Activated CD4-positive, alpha-beta T cell treated with anti-CD3 and anti-CD28 coated beads for 24 hours (primary cell): ENCODE data around the gene RMRP.

Experiments
- DNase-seq, 2 donors: peaks; one replicate each; pipeline ENCODE4 v3.0.0-alpha.2; 2020; ENCODE audit warnings: low read depth in 2 of 2

Gene RMRP

GRCh38 chr9:35687306-35687705 lies 29.5 kb upstream of the RMRP start:
- no peak for DNase-seq

- DNase-seq: no peak
Observed at GRCh38 chr9:35686222-35687203, 28.7 kb upstream of the RMRP start.

DNA sequence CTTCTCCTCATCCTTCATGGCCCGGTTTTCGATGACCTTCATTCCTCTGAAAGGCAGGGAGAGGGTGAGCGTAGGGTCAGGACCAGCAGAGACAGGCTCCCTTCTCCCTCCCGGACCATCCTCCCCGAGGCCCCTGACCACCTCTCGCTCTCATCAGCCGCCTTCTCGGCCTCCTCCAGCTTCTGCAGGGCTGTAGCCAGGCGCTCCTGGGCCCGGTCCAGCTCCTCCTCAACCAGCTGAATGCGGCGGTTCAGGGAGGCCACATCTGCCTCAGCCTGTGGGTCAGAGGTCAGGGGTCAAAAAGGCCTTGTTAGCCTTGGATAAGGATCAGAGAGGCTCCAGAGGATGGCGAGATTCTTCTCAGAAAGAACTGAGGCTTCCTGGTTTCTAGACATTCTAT lies 27.7 kb upstream of the RMRP start:
- DNase-seq: no peak

DNA sequence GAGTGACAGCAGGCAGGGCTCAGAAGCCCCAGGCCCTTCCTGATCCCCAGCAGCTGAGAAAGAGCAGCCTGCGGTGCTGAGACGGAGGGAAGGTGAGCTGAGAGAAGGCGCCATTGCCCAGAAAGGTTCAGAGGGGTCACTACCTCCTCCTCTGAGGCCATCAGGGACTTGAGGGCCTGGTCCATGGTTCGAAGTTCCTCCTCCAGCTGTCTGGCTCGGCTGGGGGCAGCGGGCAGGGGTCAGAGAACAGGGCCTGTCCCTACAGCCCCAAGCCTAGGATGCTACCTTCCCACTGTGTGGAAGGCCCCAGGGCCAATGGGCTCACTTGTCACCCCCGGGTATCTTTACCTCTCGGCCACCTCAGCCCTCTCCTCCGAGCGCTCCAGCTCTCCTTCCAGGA lies 27.1 kb upstream of the RMRP start:
- DNase-seq: no peak

GRCh38 chr9:35683323-35683722 lies 25.5 kb upstream of the RMRP start:
- DNase-seq: no peak

DNA sequence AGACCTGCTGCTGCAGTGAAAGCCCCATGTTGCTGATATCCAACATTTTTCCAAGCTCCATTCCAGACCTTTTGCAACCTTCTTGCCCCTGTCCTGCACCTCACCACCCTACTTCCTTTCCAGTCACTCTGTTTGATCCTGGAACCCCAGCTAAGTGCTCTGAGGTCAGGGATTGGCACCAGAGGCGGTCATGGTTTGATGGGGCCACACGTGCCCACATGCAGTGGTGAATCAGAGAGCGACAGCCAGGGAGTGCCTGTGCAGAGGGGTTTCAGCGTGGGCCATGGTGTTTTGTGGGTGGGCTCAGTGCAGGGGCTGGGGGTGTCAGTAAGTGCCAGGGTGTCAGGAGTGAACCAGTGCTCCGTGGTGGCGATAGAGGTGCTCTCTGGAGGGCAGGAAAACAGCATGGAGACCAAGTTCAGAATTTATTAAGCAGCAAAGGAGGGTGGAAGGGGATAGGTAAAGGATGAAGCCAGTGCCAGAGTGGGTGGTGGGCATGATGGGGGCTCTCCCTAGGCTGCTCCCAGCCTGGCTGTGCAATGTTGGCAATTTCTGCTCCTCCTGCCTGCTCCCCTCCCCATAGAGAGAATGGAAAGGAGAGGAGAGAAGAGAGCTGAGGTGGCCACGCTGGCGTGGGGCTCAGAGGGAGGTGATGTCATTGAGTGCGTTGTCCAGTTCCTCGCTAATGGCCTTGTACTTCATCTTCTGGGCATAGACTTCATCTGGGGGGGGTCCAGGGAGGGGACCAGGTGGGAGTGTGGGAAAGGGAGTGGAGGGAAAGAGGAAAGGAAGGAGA lies 24.9 kb upstream of the RMRP start:
- DNase-seq: no peak

DNA sequence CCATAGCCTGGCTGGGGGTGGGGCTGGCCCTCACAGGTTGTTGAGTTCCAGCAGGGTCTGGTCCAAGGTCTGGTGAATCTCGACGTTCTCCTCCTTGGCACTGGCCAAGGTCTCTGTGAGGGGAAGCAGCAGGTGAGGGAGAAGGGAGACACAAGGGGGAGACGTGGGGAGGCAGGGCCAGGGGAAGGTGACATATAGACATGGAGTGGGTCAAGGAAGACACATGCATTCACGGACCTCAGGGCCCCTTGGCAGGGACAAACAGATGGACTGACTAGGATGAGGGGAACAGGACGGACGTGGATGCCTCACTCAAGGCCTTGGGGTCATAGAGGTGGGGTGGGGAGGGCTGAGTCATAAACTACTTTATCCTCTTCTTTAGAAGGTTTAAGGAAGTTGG lies 24.2 kb upstream of the RMRP start:
- DNase-seq: no peak

DNA sequence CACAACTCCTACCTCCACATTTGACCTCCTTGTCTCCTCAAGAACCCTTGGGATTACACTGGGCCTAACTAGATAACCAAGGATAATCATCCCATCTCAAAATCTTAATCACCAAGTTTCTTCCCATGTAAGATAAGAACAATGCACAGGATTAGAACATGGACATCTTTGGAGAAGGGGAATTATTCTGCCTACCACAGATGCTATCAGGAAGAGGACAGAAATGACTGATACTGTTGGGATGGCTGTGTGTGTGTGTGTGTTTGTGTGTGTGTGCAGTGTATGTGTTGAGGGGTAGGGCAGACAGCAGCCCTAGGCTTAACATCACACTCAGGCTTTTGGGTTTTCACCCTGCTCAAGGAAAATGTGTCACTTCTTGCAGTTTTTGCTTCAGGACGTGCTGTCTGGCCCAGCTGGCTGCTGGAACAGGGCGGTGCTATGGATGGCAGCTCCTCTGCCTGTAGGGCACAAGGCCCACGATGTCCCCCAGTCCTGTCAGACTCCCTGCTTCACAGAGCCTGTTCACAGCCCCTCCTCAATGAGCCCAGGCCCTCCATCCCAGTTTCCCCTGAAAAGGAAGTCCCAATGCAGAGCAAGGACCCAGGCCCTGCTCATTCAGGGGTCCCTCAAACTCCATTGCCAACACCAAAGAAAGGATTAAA lies 23.7 kb upstream of the RMRP start:
- DNase-seq: no peak

DNA sequence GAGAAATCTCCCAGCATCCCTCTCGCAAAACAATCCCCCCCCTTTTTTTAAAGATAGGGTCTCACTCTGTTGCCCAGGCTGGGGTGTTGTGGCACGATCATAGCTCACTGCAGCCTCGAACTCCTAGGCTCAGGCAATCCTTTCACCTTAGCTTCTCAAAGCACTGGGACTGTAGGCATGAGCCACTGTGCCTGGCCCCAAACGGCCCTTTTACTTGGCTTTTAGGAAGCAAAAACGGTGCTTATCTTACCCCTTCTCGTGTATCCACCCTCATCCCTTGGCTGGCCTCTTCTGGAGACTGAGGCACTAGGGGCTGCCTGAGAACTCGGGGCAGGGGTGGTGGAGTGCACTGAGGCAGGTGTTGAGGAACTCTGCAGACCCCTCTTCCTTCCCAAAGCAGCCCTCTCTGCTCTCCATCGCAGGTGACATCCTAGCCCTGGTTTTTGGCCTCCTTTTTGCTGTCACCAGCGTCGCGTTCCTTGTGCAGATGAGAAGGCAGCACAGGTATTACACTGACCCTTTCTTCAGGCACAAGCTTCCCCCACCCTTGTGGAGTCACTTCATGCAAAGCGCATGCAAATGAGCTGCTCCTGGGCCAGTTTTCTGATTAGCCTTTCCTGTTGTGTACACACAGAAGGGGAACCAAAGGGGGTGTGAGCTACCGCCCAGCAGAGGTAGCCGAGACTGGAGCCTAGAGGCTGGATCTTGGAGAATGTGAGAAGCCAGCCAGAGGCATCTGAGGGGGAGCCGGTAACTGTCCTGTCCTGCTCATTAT lies 22.7 kb upstream of the RMRP start:
- DNase-seq: no peak

- no peak for DNase-seq
Observed at GRCh38 chr9:35679766-35680330, 22.0 kb upstream of the RMRP start.

GRCh38 chr9:35679091-35679490 lies 21.3 kb upstream of the RMRP start:
- no peak for DNase-seq

GRCh38 chr9:35675732-35676392 lies 18.0 kb upstream of the RMRP start:
- peak in 1 of 2 donors; percentile 25 for DNase-seq

- no peak for DNase-seq
Observed at GRCh38 chr9:35675204-35675603, 17.4 kb upstream of the RMRP start.

GRCh38 chr9:35674025-35674361 lies 16.2 kb upstream of the RMRP start:
- DNase-seq: no peak

DNA sequence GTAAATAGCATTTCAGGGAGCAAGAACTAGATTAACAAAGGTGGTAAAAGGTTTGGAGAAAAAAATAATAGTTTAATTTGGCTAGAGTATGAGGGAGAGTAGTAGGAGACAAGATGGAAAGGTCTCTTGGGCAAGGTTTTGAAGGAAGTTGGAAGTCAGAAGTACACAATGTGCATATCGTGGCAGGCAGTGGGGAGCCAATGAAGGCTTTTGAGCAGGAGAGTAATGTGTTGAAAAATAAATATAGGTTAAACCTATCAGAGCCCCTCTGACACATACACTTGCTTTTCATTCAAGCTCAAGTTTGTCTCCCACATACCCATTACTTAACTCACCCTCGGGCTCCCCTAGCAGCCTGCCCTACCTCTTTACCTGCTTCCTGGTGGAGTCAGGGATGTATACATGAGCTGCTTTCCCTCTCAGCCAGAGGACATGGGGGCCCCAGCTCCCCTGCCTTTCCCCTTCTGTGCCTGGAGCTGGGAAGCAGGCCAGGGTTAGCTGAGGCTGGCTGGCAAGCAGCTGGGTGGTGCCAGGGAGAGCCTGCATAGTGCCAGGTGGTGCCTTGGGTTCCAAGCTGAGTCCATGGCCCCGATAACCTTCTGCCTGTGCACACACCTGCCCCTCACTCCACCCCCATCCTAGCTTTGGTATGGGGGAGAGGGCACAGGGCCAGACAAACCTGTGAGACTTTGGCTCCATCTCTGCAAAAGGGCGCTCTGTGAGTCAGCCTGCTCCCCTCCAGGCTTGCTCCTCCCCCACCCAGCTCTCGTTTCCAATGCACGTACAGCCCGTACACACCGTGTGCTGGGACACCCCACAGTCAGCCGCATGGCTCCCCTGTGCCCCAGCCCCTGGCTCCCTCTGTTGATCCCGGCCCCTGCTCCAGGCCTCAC lies 15.6 kb upstream of the RMRP start, which contains the start of gene CA9:
Gene CA9 (plus strand): TSS at position 797 of the 893 bp plus-strand sequence. CDS start 32 bp downstream, at position 829.
- no peak for DNase-seq

DNA sequence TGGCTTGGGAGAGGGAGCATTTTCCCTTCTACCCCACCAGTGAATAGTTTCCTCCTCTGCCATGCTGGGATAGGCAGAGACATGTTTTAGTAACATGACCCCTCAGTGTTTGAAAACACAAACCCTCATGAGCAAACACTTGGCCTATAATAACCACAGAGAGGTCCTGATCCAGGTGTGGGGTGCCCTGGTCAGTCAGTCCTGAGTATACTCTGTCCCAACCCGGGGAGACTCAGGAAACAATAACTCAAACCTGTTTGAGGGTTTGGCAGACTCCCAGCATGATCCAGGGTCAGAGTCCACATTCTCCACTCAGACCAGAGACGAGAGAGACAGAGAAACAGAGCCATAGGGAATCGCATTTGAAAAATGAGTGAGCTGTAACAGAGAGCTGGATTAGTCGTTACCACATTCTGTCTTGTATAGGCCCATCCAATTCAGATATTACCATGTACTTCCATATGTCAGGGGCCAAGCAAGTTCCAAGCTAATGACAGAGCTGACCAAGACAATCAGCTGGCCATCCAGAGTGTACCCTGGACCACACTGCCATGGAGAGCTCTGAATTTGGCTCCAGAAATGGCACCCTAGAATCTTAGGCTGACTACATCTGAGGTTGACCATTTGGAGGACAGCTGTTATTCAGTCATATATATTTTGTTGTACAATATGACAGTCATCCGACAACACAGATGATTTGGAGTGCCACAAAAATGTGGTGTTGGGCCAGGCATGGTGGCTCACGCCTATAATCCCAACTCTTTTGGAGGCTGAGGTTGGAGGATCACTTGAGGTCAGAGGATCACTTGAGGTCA lies 11.7 kb upstream of the RMRP start:
- no peak for DNase-seq

DNA sequence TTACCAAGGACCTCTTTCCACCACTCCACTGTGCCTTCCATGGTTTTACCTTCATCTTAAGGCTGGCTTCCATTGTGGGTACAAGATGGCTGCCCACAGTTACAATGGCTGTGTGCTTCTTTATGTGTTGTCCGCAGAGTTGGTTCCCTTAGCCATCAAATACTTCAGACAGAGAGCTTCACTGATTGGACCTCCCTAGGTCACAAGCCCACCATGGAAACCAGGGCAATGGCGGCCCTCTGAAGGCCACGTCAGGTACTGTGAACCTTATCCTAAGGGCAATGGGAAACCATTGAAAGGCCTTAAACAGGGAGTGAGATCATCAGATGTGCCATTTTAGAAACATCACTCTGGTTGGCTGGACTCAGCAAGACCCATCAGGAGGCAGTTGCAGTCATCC lies 10.1 kb upstream of the RMRP start:
- no peak for DNase-seq

DNA sequence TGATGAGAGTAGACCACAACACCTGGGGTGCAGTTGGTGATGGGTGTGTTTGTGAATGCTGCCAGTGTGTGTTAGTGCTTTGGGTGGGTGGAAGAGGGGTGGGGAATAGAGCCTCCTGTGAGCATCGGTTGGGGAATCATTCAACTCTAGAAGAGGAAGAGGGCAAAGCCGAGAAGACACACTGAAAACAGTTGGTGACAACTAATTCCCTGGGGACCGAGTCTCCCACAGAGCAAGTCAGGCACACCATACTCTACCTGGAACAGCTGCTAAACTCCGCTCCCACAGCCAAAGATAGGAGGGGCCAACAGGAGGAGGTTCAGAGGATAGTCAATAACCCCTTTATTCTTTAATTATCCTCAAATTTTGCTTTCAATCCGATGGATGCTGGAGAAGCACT lies 8.7 kb upstream of the RMRP start:
- DNase-seq: no peak

GRCh38 chr9:35666045-35666444 lies 8.2 kb upstream of the RMRP start:
- DNase-seq: no peak
